Chondrocyte (in vitro differentiated cells): ENCODE results near the gene PRR29. TPM values are rescaled to one million over a fixed set of nuclear protein-coding genes. Genes with fewer than 3 reads are reported as not detected.

Experiments
- DNase-seq: peaks from one replicate; pipeline ENCODE4 v3.0.0; 2021; ENCODE audit warnings: mixed read lengths, low spot score
- H3K27ac Mint-ChIP-seq: one replicate; pipeline ENCODE4 v1.8.0; 2021; ENCODE audit warnings: mild to moderate bottlenecking, moderate library complexity, mixed read lengths; ENCODE audit not compliant: unreplicated experiment
- H3K27me3 Mint-ChIP-seq: 2 replicates; pipeline ENCODE4 v1.8.0; 2021; ENCODE audit warnings: low read depth, mixed read lengths
- H3K36me3 Mint-ChIP-seq: 2 replicates; pipeline ENCODE4 v1.8.0; 2021; ENCODE audit warnings: low read depth, mixed read lengths
- H3K4me1 Mint-ChIP-seq: 2 replicates; pipeline ENCODE4 v1.8.0; 2021; ENCODE audit warnings: low read depth, mild to moderate bottlenecking, mixed read lengths
- H3K4me3 Mint-ChIP-seq: one replicate; pipeline ENCODE4 v1.8.0; 2021; ENCODE audit warnings: mild to moderate bottlenecking, moderate library complexity, mixed read lengths; ENCODE audit not compliant: unreplicated experiment
- H3K9me3 Mint-ChIP-seq: 2 replicates; pipeline ENCODE4 v1.8.0; 2021; ENCODE audit warnings: low read depth, mixed read lengths
- long read RNA-seq: library from polyadenylated mRNA; stranded (forward); transcript quantifications from one replicate; pipeline ENCODE4 v2.0.0, GENCODE V29; 2021
- total RNA-seq: library from RNA; stranded (reverse); gene quantifications from 3 replicates; pipeline ENCODE4 v1.2.1, GENCODE V29; 2021
- TF ChIP-seq, protein P1 (sequence below): fragments of 200-600 bp; sonication (generic); IDR thresholded peaks from 2 replicates; pipeline ENCODE4 v1.5.0; 2021; ENCODE audit warnings: antibody characterized with exemption, mild to moderate bottlenecking, moderate library complexity

Gene PRR29
- 0.28 to 0.35 TPM in 2 of 3 replicates, not detected in the other for total RNA-seq
- long read RNA-seq = 0 reads

DNA sequence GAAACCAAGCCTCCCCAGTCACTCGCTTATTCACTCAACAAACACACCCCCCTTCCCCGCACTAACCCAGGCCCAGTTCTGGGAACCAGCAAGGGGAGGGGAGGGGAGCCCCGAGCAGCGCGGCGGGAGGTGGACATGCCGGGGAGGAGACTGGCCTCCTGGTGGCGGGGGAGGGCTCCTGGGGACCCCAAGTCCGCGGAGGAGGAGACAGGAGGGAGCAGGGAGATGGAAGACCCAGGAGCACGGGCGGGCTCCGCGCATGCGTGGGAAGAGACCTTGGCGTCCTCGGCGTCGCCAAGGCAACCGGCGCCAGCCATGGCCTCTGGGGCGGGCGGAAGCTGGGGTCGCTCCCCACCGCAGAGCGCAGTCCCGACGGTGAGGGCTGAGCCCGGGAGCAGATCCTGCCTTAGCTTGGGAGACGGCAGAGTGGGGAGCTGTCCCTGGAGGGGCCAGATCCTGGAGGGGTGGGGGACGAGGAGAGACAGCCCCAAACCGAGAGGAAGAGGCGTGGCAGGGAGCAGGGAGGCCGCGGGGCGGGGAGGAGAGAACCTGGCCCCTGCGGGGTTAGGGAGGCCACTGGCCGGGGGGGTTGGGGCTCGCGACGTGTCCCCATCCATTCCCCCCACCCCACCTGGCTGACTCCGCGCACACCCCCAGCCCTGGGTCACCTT, at the start of gene PRR29:
PRR29 (plus strand) TSS at position 302 of the 671 bp plus-strand sequence; CDS start at position 316, 14 bp downstream.
- peak; percentile 89 for DNase-seq
- Mint-ChIP-seq H3K4me3 (peak within 1 kb of the TSS; percentile 83), H3K27ac (no peak within 1 kb of the TSS), H3K27me3 (peaks cover 22% of the 10 kb centered on the region), H3K4me1 (peaks cover 6% of the 10 kb centered on the region), H3K9me3 (no peaks in the 10 kb centered on the region), H3K36me3 (no peaks in the 10 kb centered on the region)
- TF ChIP-seq, protein P1, sequence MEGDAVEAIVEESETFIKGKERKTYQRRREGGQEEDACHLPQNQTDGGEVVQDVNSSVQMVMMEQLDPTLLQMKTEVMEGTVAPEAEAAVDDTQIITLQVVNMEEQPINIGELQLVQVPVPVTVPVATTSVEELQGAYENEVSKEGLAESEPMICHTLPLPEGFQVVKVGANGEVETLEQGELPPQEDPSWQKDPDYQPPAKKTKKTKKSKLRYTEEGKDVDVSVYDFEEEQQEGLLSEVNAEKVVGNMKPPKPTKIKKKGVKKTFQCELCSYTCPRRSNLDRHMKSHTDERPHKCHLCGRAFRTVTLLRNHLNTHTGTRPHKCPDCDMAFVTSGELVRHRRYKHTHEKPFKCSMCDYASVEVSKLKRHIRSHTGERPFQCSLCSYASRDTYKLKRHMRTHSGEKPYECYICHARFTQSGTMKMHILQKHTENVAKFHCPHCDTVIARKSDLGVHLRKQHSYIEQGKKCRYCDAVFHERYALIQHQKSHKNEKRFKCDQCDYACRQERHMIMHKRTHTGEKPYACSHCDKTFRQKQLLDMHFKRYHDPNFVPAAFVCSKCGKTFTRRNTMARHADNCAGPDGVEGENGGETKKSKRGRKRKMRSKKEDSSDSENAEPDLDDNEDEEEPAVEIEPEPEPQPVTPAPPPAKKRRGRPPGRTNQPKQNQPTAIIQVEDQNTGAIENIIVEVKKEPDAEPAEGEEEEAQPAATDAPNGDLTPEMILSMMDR = no peak

DNA sequence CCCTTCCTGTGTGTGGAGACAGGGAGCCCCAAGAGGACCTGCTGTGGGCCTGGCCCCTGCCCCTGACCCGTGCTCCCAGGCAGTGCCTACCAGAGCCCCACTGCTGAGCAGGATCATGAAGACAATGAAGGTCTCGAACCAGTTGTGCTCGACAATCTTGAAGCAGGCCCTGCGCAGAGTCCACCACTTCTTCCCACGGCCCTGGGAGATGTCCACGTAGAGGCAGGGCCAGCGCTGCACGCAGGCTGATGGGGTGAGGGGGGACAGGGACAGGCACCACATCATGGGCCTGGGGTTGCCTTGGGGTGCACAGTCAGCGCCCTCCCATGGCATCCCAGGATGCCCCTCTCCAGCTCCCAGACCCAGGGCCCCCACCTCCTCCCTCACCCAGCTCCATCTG, 49.6 kb upstream of the PRR29 start:
- H3K27me3 Mint-ChIP-seq = peaks cover 5% of the 10 kb centered on the region
- no peaks in the 10 kb centered on the region for H3K9me3 Mint-ChIP-seq
- H3K27ac Mint-ChIP-seq = no peak overlapping the region

DNA sequence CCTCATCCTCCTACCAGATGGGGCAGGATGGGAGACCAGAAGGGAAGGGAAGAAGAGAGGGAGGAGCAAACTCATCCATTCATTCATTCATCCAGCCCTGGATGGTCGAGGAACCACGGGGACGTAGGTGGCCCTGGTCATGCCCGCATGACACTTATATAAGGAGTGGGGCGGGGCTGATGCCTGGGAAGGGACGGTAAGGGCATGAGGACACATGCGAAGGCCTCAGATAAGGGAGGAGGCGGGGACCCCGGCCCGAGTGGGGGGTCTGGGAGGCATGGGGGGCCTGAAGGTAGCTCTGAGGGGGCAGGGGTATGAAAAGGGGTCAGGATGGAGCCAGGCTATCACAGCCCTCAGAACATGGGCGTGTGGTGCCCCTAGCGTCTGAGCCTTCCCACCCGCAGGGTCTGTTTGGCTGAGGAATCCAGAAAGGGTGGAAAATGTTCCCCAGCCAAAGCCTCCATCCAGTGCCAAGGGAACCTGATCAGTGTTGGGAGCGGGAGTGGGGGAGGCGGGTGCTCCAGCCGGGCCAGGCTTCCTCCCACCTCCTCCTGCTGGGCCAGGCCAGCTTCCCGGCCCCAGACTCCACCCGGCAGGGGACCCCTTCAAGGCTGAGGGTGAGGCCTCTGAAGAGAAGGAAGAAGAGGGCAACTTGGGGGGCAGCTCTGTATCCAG, 48.4 kb upstream of the PRR29 start:
- TF ChIP-seq, protein P1 = no peak
- H3K9me3 Mint-ChIP-seq = no peaks in the 10 kb centered on the region
- no peak overlapping the region for H3K4me3 Mint-ChIP-seq
- H3K27ac Mint-ChIP-seq = no peak overlapping the region
- H3K4me1 Mint-ChIP-seq = no peaks in the 10 kb centered on the region
- DNase-seq = no peak
- H3K36me3 Mint-ChIP-seq = no peaks in the 10 kb centered on the region
- peaks cover 5% of the 10 kb centered on the region for H3K27me3 Mint-ChIP-seq

More for the DNA sequence above, 49.6 kb upstream of the PRR29 start:
- no peak for DNase-seq
- H3K36me3 Mint-ChIP-seq = no peaks in the 10 kb centered on the region
- H3K4me1 Mint-ChIP-seq = no peaks in the 10 kb centered on the region
- TF ChIP-seq, protein P1 = no peak
- H3K4me3 Mint-ChIP-seq = no peak overlapping the region

DNA sequence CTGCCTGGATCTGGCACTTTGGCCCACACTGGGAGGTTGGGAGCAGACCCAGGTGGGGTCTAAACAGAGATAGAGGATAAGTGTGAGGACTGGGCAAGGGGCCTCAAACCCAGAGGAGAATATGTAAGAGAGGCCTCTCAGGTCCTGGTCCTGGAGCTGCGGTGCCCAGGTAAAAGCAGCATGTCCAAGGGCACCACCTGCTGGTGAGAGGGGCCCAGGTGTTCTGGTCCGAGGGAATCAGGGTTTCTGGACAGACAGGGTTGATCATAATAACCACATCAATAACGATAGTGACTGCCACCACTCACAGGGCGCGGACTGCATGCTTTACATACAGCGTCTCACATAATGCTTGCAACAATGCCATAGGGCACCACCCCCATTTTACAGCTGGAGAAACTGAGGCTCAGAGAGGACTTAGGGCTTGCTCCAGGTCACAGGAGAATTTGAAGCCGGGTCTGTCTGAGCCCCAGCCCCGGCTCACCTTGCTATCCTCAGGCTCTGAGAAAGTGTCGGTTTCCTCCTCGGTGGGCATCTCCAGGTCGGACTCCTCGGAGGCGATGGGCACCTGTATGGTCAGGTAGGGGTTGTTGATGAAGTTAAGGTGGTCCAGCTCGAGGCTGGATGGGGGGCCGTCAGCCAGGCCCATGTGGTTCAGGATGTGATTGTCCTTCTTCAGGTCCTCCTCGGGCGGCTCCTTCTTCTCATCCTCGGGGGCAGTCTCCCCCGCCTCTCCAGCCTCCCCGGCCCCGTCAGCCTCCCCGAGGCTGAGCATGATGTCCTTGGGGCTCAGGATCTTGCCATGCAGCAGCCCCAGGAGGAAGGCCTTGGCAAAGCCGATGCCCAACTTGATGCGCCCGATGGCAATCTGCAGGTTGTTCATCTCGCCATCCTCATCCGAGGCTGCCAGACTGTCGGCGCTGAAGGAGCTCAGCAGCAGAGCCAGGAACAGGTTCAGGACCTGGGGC, 46.9 kb upstream of the PRR29 start:
- H3K27ac Mint-ChIP-seq = no peak overlapping the region
- no peaks in the 10 kb centered on the region for H3K36me3 Mint-ChIP-seq
- TF ChIP-seq, protein P1 = peak; percentile 52
- H3K27me3 Mint-ChIP-seq = peaks cover 5% of the 10 kb centered on the region
- DNase-seq = no peak
- H3K9me3 Mint-ChIP-seq = no peaks in the 10 kb centered on the region
- no peak overlapping the region for H3K4me3 Mint-ChIP-seq
- no peaks in the 10 kb centered on the region for H3K4me1 Mint-ChIP-seq
